IPS-18c (cell line): ENCODE measurements around the gene CTDSPL.
A peak's percentile ranks its signal among the peaks of the same experiment; 100 is the strongest.

Experiments used
- H3K4me3 ChIP-seq: 2 replicates; pipeline ENCODE4 v1.7.0; 2013; ENCODE audit warnings: low read depth, mild to moderate bottlenecking, low read length, moderate library complexity; ENCODE audit not compliant: insufficient read depth
- H3K9me3 ChIP-seq: one replicate; pipeline ENCODE4 v1.6.1; 2013; ENCODE audit warnings: mild to moderate bottlenecking, low read length, moderate library complexity; ENCODE audit not compliant: control insufficient read depth, insufficient read depth

CTDSPL gene

GRCh38 chr3:37847689-37848088 lies 14.0 kb upstream of the CTDSPL start:
- Histone ChIP-seq H3K4me3 (no peak overlapping the region), H3K9me3 (peaks cover 2% of the 10 kb centered on the region)

- no peak overlapping the region for H3K4me3 ChIP-seq
- peaks cover 2% of the 10 kb centered on the region for H3K9me3 ChIP-seq
Measured at GRCh38 chr3:37849146-37849923, 12.3 kb upstream of the CTDSPL start.

DNA sequence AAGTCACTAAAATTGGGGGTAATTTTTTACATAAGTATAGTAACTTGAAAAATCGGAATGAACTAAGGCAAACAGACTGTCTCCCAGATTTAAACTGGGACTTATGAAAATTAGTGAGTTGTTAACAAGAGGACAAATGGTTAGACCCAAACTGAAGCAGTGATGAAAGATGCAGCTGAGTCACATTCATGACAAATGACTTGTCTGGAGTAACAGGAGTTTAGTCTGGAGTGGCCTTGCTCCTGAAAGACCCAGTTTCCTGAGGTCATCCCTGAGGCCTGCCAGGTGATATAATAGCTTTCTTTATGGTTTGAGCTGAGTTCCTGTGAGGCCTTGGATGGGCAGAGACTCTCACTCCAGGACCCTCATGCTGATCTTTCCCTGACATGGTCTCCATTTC lies 9.6 kb upstream of the CTDSPL start:
- H3K9me3 ChIP-seq, result peaks cover 2% of the 10 kb centered on the region
- H3K4me3 ChIP-seq, result no peak overlapping the region

- H3K9me3 ChIP-seq, result peaks cover 2% of the 10 kb centered on the region
- H3K4me3 ChIP-seq, result no peak overlapping the region
Measured at GRCh38 chr3:37852771-37853170, 8.9 kb upstream of the CTDSPL start.

- Histone ChIP-seq H3K9me3 (peaks cover 2% of the 10 kb centered on the region), H3K4me3 (no peak overlapping the region)
Measured at GRCh38 chr3:37853691-37854413, 7.8 kb upstream of the CTDSPL start.

DNA sequence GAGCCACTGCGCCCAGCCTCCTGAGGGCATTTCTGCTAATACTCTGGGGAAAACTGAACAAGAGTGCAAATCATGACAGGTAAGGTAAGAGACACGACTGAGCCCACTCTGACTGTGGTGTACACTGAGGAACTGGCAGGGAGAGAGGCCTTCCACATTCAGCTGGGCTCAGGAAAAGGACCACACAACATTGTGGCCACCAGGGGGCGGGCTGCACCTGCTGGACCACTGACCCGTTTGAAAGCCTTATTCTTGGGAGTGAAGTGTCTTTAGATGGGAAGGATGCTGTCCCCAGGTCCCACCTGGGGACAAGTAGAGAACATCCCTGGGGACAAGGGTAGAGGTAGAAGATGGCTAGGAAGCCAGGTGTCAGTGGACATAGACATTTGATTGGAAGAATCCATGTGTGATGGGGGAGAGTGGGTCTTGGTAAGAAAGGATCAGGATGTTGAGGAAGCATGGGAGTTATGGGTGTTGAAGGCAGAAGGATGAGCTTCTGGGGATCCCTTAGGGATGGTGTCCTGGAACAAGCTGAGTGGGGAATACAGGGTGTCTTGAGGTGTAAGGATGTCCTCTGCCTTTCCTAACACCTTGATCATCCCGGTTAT lies 6.2 kb upstream of the CTDSPL start:
- H3K4me3 ChIP-seq, result no peak overlapping the region

DNA sequence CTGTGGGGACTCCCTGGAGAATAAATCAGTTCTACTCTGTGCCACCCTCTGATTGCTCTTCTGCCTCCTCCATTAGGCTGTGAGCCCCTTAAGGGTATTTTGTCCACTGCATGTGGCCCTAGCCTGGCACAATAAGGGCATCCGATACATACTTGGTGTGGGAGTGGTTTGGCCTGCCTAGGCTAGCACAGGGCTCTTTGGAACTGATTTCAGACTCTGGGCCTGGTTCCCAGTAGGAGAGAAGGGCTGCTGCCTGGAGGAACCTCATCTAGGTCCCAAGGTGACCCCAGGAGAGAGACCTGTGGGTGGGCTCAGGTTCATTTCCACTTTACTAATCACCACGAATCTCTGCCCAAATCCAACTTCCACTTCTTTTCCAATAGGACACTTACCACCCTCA lies 5.3 kb upstream of the CTDSPL start:
- no peak overlapping the region for H3K4me3 ChIP-seq
- H3K9me3 ChIP-seq, result no peaks in the 10 kb centered on the region

More for the DNA sequence above, 6.2 kb upstream of the CTDSPL start:
- H3K9me3 ChIP-seq, result no peaks in the 10 kb centered on the region

- Histone ChIP-seq H3K4me3 (no peak overlapping the region), H3K9me3 (no peaks in the 10 kb centered on the region)
Measured at GRCh38 chr3:37858742-37859141, 2.9 kb upstream of the CTDSPL start.

DNA sequence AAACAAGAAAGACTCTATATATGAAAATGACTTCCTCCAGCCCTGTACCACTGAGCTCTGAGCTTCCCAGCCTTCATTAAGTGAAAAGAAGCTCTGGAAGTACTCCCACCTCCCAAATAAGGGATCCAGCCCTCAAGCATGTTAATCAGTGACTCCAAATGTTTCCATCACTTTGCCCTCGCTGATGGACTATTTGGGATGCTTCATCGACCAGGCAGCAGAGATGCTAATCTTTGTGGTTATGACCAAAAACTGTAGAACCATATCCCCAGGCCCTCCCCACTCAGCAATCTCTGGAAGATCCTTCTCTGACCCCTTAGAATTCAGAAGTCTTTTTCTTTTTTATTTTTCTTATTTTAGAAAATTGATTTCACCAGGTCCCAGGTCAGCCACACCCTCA lies 2.3 kb upstream of the CTDSPL start:
- Histone ChIP-seq H3K4me3 (no peak overlapping the region), H3K9me3 (no peaks in the 10 kb centered on the region)

- no peaks in the 10 kb centered on the region for H3K9me3 ChIP-seq
- H3K4me3 ChIP-seq, result no peak overlapping the region
Measured at GRCh38 chr3:37859908-37860199, 1.8 kb upstream of the CTDSPL start.

DNA sequence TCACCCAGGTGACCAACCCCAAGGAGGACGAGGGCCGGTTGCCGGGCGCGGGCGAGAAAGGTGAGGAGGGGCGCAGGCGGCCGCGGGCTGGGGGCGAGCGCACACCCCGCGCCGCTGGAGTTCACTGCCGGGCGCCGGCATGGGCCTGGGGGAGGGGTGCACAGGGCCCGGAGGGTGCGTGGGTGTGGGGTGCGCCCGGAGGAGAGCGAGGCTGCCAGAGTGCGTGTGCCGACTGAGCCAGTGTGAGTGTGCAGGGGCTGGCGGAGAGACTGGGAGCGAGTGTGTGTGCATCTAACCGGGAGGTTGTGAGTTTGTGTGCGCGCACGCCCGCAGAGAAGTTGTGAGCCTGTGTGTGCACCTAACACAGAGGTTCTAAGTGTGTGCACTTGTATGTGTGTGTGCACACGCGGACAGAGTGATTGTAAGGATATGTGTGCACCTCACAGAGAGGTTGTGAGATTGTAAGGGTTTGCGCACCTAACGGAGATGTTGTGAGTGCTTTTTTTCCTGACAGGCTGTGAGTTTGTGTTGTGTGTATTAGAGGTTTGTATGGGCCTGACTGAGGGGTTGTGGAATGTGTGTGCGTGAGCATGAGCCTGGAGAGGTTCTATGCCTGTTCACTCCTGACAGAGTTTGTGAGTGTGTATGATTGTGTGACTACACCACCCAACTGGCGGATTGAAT lies 681 bp downstream of the CTDSPL start:
- Histone ChIP-seq H3K9me3 (no peaks in the 10 kb centered on the region), H3K4me3 (peak overlapping the region; percentile 76)

DNA sequence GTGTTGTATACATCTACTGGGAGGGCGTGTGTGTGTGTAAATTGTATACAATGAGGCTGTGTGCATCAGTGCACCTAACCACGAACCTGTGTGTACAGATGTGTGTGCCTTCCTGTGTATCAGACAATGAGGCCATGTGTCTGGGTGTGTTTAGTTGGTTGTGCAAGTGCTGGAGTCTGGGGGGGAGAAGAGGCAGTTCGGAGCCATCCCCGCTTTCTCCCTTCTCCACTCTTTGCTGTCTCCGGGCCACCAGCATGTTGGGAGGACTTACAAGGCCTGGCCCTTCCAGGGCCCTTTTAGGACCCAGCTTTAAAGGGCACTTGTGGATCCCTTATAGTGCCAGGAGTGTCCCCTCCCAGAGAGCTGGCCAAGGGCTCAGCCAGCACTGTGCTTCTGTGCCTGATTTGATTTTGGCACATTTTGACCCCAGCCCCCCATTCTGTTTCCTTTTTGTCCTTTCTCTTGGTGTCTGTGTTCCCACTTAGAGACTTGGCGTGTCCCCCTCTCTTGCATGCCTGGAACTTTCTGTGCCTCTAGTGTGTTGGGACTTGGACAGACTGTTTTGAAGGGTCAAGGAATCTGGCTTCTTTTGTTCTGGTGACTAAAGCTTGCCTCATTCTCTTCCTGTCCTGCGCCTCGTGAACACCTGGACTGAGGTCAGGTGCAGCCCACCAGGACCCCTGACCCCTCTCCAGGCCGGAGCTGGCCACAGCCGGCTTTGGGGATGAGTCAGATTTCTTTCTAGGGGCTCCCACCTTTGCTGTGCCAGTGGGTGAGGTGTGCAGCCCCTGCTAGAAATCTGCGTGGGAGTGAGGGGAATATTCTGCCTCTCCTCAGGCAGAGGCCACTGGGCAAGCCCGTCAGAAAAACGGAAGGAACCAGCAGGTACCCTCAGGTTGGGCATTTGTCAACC lies 1.5 kb downstream of the CTDSPL start:
- Histone ChIP-seq H3K4me3 (peak overlapping the region; percentile 76), H3K9me3 (no peaks in the 10 kb centered on the region)

DNA sequence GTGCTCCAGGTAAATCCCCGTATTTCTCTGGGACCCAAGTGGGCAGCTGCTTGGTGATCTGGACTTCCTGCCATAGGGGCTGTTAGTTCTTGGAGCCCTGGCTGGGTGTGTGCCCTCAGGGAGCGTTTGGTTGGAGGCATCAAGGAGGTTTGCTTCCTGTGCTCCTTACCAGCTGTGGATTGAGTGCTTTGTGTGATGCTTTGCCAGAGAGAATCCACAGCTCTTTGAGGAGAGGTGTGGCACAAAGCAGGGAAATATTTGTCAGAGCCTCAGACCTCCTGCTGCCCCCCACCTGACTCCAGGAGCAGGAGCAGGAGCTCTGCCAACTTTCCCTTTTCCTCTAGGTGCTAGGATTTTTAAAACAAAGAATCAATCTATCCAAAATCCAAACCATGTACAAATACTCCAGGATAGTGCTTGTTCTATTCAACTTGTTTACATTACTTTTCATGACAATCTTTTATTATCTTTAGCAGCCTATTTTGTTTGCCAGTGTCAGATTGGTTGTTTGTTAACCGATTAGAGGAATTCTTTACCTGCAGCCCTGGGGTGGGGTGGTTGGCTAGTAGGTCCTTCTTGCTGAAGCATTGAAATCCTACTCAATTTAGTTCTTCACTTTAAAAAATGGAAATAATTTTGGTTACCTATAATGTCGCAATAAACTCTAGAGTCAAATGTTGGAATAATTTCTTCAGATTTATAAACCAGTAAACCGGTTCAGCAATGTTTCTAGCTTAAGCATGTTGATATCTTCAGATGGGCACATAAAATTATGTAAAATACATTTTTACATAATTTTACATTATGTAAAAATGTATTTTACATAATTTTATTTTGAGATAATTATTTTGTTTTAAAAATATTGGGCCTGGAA lies 2.5 kb downstream of the CTDSPL start:
- Histone ChIP-seq H3K4me3 (no peak overlapping the region), H3K9me3 (no peaks in the 10 kb centered on the region)

DNA sequence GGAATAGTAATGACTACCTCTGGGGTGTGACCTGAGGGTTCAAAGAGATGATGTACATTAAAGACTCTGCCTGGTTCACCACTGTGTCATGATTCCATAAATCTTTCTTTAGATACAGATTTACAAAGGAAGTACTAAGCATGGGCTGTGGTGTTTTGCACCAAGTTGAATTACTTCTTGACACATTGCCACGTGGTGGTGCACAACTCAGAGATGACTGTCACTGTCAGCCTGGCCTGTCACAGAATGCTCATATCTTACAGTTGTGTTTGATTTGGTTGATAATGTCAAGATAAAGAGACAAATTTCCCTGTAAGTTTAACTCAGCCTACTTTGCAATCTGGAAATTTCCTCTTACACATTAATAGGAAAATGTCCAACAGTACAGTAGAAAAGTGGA lies 3.2 kb downstream of the CTDSPL start:
- H3K4me3 ChIP-seq, result no peak overlapping the region
- no peaks in the 10 kb centered on the region for H3K9me3 ChIP-seq

DNA sequence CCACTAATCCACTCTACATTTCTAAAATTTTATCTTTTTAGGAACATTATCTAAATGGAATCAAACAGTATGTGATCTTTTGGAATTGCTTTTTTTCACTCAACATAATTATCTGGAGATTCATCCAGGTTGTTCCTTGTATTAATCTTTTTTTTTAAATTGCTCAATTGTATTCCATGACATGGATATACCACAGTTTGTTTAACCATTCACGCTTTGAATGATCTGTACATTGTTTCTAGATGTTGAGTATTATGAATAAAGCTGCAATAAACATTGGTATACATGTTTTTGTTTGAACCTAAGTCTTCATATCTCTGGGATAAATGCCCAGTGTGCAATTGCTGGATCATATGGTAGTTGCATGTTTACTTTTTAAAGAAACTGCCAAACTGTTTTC lies 5.5 kb downstream of the CTDSPL start:
- no peaks in the 10 kb centered on the region for H3K9me3 ChIP-seq
- no peak overlapping the region for H3K4me3 ChIP-seq

DNA sequence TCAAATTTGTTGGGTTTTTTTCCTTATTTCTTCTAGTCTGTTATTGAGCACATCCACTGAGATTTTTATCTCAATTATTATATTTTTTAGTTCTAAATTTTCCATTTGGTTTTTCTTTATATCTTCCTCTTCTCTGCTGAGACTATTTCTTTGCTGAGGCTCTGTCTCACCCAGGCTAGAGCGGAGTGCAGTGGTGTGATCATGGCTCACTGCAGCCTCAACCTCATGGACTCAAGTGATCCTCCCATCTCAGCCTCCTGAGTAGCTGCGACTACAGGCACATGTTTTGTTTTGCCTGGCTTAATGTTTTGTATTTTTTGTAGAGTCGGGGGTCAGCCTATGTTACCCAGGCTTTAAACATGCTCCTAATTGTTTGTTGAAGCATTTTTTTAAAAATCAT lies 10.2 kb downstream of the CTDSPL start:
- H3K4me3 ChIP-seq, result no peak overlapping the region
- H3K9me3 ChIP-seq, result no peaks in the 10 kb centered on the region
